GM18907 (cell line): ENCODE measurements around the gene MEIOSIN.
"Not testable (repeated sequence)": the region's sequence is repeated elsewhere in the genome, so short reads cannot be mapped to it uniquely, and the experiment has no call there.

Source experiments
- ATAC-seq: cut with Tn5 transposase; IDR thresholded peaks from one replicate; pipeline ENCODE4 v1.9.1; 2021; ENCODE audit warnings: mild to moderate bottlenecking, moderate library complexity; ENCODE audit not compliant: unreplicated experiment

Gene MEIOSIN

DNA sequence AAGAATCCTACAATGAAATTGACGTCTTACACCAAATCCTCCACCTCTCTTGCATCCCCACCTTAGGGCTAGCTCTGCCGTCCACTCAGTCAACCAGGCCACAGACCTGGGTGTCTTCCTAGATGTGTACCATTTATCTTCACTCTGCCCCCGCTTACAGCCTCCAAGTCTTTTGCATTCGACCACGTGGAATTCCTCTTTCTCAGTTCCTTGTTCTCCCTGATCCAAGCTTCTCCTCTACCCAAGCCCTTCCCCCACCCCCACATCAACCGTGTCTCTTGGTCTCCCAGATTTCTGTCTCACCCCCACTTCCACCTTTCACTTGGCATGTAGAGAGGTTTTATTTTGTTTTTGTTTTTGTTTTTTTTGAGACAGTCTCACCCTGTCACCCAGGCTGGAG, 60.6 kb downstream of the MEIOSIN start:
- no peak for ATAC-seq

DNA sequence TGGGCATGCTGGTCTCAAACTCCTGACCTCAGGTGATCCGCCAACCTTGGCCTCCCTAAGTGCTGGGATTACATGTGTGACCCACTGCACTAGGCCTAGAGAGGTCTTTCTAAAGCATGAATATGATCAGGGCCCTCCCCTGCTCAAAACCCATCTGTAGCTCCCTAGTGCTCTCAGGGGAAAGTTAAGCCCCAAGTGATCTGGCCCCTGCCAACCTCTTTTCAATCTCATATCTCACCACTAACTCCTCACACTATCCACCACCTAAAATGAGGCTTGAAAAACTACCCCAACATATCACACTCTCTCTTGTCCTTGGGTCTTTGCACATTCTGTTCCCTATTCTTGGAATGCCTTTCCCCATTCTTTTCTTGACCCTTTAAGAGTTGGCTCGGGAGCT, 61.4 kb downstream of the MEIOSIN start:
- ATAC-seq, result no peak

GRCh38 chr19:45798995-45799517, 65.8 kb downstream of the MEIOSIN start:
- no peak for ATAC-seq

GRCh38 chr19:45799541-45799940, 66.3 kb downstream of the MEIOSIN start:
- ATAC-seq, result not testable (repeated sequence)

GRCh38 chr19:45800070-45800553, 66.9 kb downstream of the MEIOSIN start:
- no peak for ATAC-seq

DNA sequence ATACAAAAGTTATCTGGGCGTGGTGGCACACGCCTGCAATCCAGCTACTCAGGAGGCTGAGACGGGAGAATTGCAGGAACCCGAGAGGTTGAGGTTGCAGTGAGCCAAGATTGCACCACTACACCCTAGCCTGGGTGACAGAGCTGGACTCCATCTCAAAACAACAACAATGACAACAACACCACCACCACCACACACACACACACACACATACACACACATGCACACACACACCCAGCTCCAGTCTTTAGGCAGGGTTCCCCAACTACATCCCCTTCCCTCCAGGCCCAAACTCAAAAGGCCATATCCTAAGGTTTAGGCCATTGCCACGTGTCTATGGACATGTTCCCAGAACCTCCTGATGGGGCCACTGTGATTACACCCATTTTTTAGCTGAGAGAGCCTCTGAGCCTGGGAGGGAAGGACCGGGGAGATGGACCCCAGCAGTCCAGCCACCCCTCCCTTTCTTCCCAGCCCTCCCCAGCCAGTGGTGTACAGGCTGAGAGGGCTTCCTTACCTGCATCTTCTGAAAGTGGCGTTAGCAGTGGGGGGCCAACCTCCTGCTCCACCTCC, 68.5 kb downstream of the MEIOSIN start:
- no peak for ATAC-seq

DNA sequence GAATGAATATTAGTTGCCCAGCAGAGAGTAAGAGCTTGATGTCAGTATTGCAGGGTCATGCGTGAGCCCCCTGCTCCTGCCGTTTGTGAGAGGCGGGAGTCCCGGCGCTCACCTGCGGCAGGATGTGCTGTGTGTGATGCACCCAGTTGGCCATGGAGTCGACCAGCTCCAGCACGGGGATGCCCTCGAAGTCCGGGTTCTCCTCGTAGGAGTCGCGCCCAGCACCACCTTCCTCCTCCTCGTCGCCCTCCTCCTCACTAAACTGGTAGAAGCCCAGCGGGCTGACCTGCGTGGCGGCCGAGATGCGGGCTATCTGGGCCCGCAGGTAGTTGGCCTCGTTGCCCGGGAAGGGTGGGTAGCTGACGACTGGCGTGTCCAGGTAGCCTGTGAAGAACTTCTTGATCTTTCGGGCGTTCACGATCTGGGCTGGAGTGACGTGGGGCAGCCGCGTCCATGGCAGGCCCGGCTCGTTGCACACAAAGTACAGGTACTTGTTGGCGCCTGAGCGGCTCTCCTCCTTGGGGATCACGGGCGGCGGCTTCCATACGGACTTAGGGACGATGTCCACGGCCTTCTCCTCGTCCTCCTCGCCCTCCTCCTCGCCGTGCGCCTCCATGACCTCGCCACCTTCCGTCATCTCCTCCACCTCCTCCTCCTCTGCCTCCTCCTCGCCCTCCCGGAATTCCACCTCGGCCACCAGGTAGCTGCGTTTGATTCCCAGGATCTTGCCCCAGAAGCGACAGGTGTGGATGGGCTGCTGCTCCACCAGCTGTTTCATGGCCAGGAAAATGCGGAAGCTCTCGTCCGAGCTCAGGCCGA, 71.1 kb downstream of the MEIOSIN start:
- ATAC-seq, result no peak

DNA sequence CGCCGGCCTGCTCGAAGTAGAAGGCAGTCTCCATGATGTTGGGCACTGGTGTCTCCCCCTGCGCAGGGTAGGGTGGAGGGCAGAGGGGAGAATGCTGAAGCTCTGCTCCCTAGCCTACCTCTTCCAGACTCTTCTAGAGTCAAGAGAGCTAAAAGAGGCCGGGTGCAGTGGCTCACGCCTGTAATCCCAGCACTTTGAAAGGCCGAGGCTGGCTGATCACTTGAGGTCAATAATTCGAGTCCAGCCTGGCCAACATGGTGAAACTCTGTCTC, 71.7 kb downstream of the MEIOSIN start:
- ATAC-seq, result no peak

DNA sequence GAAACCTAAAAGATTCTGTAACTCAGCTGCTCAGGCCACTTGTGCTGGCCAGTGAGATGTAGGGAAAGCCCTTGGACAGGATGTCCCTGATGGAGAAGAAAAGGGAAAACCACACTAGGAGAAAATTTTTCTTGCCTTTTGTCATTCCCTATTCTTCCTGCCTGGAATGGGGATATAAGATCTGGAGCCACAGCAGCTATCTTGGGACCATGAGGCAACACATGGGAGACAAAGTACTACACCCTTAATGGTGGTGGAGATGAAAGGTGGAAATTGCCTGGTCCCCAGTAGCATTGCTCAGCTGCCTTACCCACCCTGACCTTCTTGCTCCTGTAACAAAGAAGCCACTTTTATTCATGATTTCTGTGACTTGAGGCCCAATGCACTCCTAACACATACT, 72.5 kb downstream of the MEIOSIN start:
- ATAC-seq, result no peak

DNA sequence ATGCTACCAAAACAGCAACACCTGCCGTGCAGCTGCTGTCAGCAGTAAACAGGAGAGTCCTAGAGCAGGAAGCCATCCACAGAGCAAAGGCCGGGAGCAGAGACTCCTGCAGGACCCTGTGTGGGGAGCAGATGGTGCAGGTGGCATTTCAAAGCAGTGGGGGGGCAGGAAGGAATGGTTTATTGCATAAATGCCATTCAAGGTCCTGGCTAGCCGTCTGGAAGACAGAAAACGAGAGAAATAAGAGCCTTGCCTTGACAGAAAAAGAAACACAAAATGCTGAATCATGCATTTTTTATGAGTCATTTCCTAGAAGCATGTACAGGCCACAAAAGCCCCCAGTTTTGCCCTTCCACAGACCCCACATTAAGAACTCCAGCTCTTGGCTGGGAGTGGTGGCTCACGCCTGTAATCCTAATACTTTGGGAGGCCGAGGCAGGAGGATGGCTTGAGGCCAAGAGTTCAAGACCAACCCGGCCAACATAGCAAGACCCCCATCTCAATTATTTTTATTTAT, 76.5 kb downstream of the MEIOSIN start:
- no peak for ATAC-seq

DNA sequence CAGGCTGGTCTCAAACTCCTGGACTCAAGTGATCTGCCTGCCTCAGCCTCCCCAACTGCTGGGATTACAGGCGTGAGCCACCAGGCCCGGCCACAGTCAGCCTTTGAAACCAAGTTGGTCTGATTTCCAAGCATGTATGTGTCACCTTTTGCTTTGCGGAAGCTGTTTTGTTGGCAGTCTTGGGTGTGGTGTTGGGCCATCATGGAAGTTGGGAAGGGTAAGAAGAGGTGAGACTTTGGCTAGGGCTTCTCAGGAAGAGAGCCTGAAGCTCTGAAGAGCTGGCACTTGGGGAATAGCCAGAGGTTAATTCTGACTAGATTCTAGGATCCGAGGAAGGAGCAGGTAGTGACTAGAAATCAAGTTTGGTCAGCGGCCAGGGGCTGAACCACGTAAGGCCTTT, 79.1 kb downstream of the MEIOSIN start:
- ATAC-seq, result no peak
